Gastroesophageal sphincter (tissue), 3 donors: Measurements from ENCODE around the gene RUNX2.

Experiments
- CTCF ChIP-seq, 4 experiments: fragments of 200-600 bp in 2 of 4; fragments of 450-650 bp in 2 of 4; sonication (generic) in 1 of 4; IDR thresholded peaks; one replicate each; pipeline ENCODE4 v1.5.1; 2017 to 2019; ENCODE audit warnings: antibody characterized with exemption in 4 of 4, mild to moderate bottlenecking in 2 of 4, moderate library complexity in 2 of 4
- EP300 ChIP-seq: sonication (generic); formaldehyde crosslinking; IDR thresholded peaks from one replicate; pipeline ENCODE4 v1.6.1; 2017; ENCODE audit warnings: antibody characterized with exemption, mild to moderate bottlenecking
- POLR2A ChIP-seq, 2 donors: fragments of 450-650 bp; IDR thresholded peaks; one replicate each; pipeline ENCODE4 v1.6.1; 2017; ENCODE audit warnings: antibody characterized with exemption in 2 of 2, mild to moderate bottlenecking in 2 of 2, moderate library complexity in 1 of 2
- POLR2AphosphoS5 ChIP-seq: sonication (generic); formaldehyde crosslinking; IDR thresholded peaks from one replicate; pipeline ENCODE4 v1.6.1; 2017; ENCODE audit warnings: antibody characterized with exemption

- no peak for TF ChIP-seq CTCF (IDR thresholded peaks at IDR 0.05)
- peak; percentile 29 for TF ChIP-seq POLR2AphosphoS5
- no peak for TF ChIP-seq EP300
- TF ChIP-seq POLR2A (IDR thresholded peaks at IDR 0.05), result no peak
These were observed 285.5 kb downstream of the RUNX2 start for GRCh38 chr6:45613656-45614055.
